Gastrocnemius medialis (tissue), 4 donors: ENCODE data around the gene SEMA3C. TPM values are rescaled to one million over a fixed set of nuclear protein-coding genes. Genes with fewer than 3 reads are reported as not detected.
"Not testable (repeated sequence)": the region's sequence is repeated elsewhere in the genome, so short reads cannot be mapped to it uniquely, and the experiment has no call there.

Experiments used
- ATAC-seq, 2 donors: fragments of 150-250 bp; one replicate each; pipeline ENCODE4 v1.9.1; 2016
- DNase-seq, 2 donors: peaks; one replicate each; pipeline ENCODE4 v3.0.0-alpha.2; 2019
- H3K27ac ChIP-seq, 4 donors: fragments of 200-600 bp; sonication (generic); 1 replicate in 1 of 4; 2 replicates in 3 of 4; pipeline ENCODE4 v1.5.1; 2016 to 2018; ENCODE audit warnings: mild to moderate bottlenecking in 2 of 4, moderate library complexity in 1 of 4
- H3K27me3 ChIP-seq, 3 donors: fragments of 200-600 bp; sonication (generic) in 2 of 3; 1 replicate in 1 of 3; 2 replicates in 2 of 3; pipeline versions ENCODE4 v1.5.1 to v1.6.0; 2016 to 2019; ENCODE audit warnings: mild to moderate bottlenecking in 1 of 3, moderate library complexity in 1 of 3
- H3K36me3 ChIP-seq, 2 donors: fragments of 200-600 bp; sonication (generic) in 1 of 2; one replicate each; pipeline ENCODE4 v1.5.1; 2017 to 2018
- H3K4me1 ChIP-seq, 2 donors: fragments of 200-600 bp; sonication (generic) in 1 of 2; one replicate each; pipeline ENCODE4 v1.5.1; 2016 to 2017; ENCODE audit warnings: mild to moderate bottlenecking in 2 of 2
- H3K4me3 ChIP-seq, 4 donors: fragments of 200-600 bp; sonication (generic) in 3 of 4; 1 replicate in 1 of 4; 2 replicates in 3 of 4; pipeline ENCODE4 v1.5.1; 2016 to 2019; ENCODE audit warnings: mild to moderate bottlenecking in 2 of 4
- H3K9me3 ChIP-seq, 3 donors: fragments of 200-600 bp; sonication (generic) in 2 of 3; 1 replicate in 1 of 3; 2 replicates in 2 of 3; pipeline ENCODE4 v1.5.1; 2016 to 2019
- CTCF ChIP-seq, 5 experiments: fragments of 450-650 bp in 3 of 5; fragments of 200-600 bp in 2 of 5; sonication (generic) in 2 of 5; IDR thresholded peaks in 4 of 5; conservative IDR thresholded peaks in 1 of 5; 1 replicate in 4 of 5; 2 replicates in 1 of 5; pipeline ENCODE4 v1.5.1; 2016 to 2019; ENCODE audit warnings: antibody characterized with exemption in 5 of 5, mild to moderate bottlenecking in 3 of 5, moderate library complexity in 3 of 5
- POLR2A ChIP-seq, 2 donors: fragments of 450-650 bp; IDR thresholded peaks; one replicate each; pipeline ENCODE4 v1.6.1; 2017; ENCODE audit warnings: antibody characterized with exemption in 2 of 2, mild to moderate bottlenecking in 2 of 2, moderate library complexity in 2 of 2
- in situ Hi-C, 4 donors: fragments of 200-750 bp; cut with MboI; loops; one replicate each; pipeline versions ENCODE4 v1.15.0 to v1.8.0; 2017; ENCODE audit warnings: low sequenced_read_pairs in 4 of 4
- intact Hi-C: fragments of 100-400 bp; cut with DNase I; formaldehyde crosslinking; loops from one replicate; pipeline ENCODE4 v1.15.1; 2023; ENCODE audit warnings: low total_unique reads
- total RNA-seq, 4 donors: library from RNA; depleted of rRNA; stranded (reverse); fragments of >200 nt; gene quantifications; one replicate each; pipeline versions ENCODE4 v1.1.0 to v1.2.3, GENCODE V29; 2016

SEMA3C gene
- total RNA-seq, 4 donors from 2014 or later, result 5.4 to 58.5 (median 30.3) TPM

- no peaks in the 10 kb centered on the region for H3K36me3 ChIP-seq
- no peak for TF ChIP-seq POLR2A (IDR thresholded peaks at IDR 0.05)
- intact Hi-C loops, result no loop called here
- H3K9me3 ChIP-seq, result no peaks in the 10 kb centered on the region
- H3K4me1 ChIP-seq, result no peaks in the 10 kb centered on the region
- ATAC-seq, result no peak
- no peaks in the 10 kb centered on the region for H3K27me3 ChIP-seq
- no peak overlapping the region for H3K4me3 ChIP-seq
- H3K27ac ChIP-seq, result no peak overlapping the region
- DNase-seq, result no peak
- in situ Hi-C loops, result no loop called here
Observed at GRCh38 chr7:80934321-80934720, 15.5 kb upstream of the SEMA3C start.

- no peaks in the 10 kb centered on the region for H3K4me1 ChIP-seq
- no peaks in the 10 kb centered on the region for H3K27me3 ChIP-seq
- H3K9me3 ChIP-seq, result no peaks in the 10 kb centered on the region
- in situ Hi-C loops, result no loop called here
- DNase-seq (no peak), ATAC-seq (no peak)
- intact Hi-C loops, result no loop called here
- no peak overlapping the region for H3K27ac ChIP-seq
- H3K4me3 ChIP-seq, result no peak overlapping the region
- no peaks in the 10 kb centered on the region for H3K36me3 ChIP-seq
- no peak for TF ChIP-seq POLR2A (IDR thresholded peaks at IDR 0.05)
- TF ChIP-seq CTCF (IDR thresholded peaks at IDR 0.05 in 4 of 5, conservative IDR thresholded peaks at IDR 0.05 in 1 of 5), result no peak
Observed at GRCh38 chr7:80932536-80932935, 13.7 kb upstream of the SEMA3C start.

GRCh38 chr7:80929619-80930018 is 10.8 kb upstream of the SEMA3C start:
- no peak overlapping the region for H3K4me3 ChIP-seq
- no peaks in the 10 kb centered on the region for H3K27me3 ChIP-seq
- H3K9me3 ChIP-seq, result no peaks in the 10 kb centered on the region
- TF ChIP-seq POLR2A (IDR thresholded peaks at IDR 0.05), result no peak
- TF ChIP-seq CTCF (IDR thresholded peaks at IDR 0.05 in 4 of 5, conservative IDR thresholded peaks at IDR 0.05 in 1 of 5), result no peak
- H3K36me3 ChIP-seq, result no peaks in the 10 kb centered on the region
- H3K27ac ChIP-seq, result no peak overlapping the region
- no peak for DNase-seq
- H3K4me1 ChIP-seq, result no peaks in the 10 kb centered on the region
- in situ Hi-C loops, result loop anchor here in 1 of 4 donors (10.0 kb wide), 1 partner anchor 325 kb away; no protein-coding TSS in a partner anchor
- ATAC-seq, result no peak
- intact Hi-C loops, result no loop called here

- intact Hi-C loops, H3K36me3 ChIP-seq, H3K4me3 ChIP-seq, H3K4me1 ChIP-seq, H3K27ac ChIP-seq, ATAC-seq, DNase-seq, H3K27me3 ChIP-seq, H3K9me3 ChIP-seq: not testable (repeated sequence)
- in situ Hi-C loops, result loop anchor here in 1 of 4 donors (10.0 kb wide), 1 partner anchor 328 kb away; no protein-coding TSS in a partner anchor
Observed at GRCh38 chr7:80926955-80927354, 8.1 kb upstream of the SEMA3C start.

- no peaks in the 10 kb centered on the region for H3K36me3 ChIP-seq
- no peak for ATAC-seq
- H3K4me3 ChIP-seq, result no peak overlapping the region
- no peak for DNase-seq
- TF ChIP-seq POLR2A (IDR thresholded peaks at IDR 0.05), result no peak
- TF ChIP-seq CTCF (IDR thresholded peaks at IDR 0.05 in 4 of 5, conservative IDR thresholded peaks at IDR 0.05 in 1 of 5), result no peak
- no peaks in the 10 kb centered on the region for H3K27me3 ChIP-seq
- in situ Hi-C loops (loop anchor here in 2 of 4 donors (10.0 to 25.0 kb wide), 2 partner anchors 331 to 538 kb away; no protein-coding TSS in a partner anchor), intact Hi-C loops (no loop called here)
- no peaks in the 10 kb centered on the region for H3K9me3 ChIP-seq
- peaks cover 0 to 9% of the 10 kb centered on the region in 2 donors for H3K4me1 ChIP-seq
- no peak overlapping the region for H3K27ac ChIP-seq
Observed at GRCh38 chr7:80924090-80924489, 5.2 kb upstream of the SEMA3C start.

GRCh38 chr7:80923211-80923612 is 4.4 kb upstream of the SEMA3C start:
- Histone ChIP-seq H3K4me3 (no peak overlapping the region), H3K27me3 (no peaks in the 10 kb centered on the region), H3K4me1 (peaks cover 0 to 9% of the 10 kb centered on the region in 2 donors), H3K27ac (no peak overlapping the region), H3K9me3 (no peaks in the 10 kb centered on the region), H3K36me3 (no peaks in the 10 kb centered on the region)
- intact Hi-C loops, result no loop called here
- in situ Hi-C loops, result loop anchor here in 2 of 4 donors (10.0 to 25.0 kb wide), 2 partner anchors 332 to 539 kb away; no protein-coding TSS in a partner anchor
- TF ChIP-seq CTCF (IDR thresholded peaks at IDR 0.05 in 4 of 5, conservative IDR thresholded peaks at IDR 0.05 in 1 of 5) (no peak), POLR2A (IDR thresholded peaks at IDR 0.05) (no peak)
- DNase-seq (no peak), ATAC-seq (no peak)
